B cell (primary cell): ENCODE data around the gene EML6. TPM values are rescaled to one million over a fixed set of nuclear protein-coding genes. Genes with fewer than 3 reads are reported as not detected.

Experiments used
- ATAC-seq: fragments of 200-7000 bp; cut with Tn5 transposase; one replicate; pipeline ENCODE4 v1.10.0; 2021; ENCODE audit warnings: low read depth, mild to moderate bottlenecking, moderate number of reproducible peaks, moderate library complexity
- CTCF ChIA-PET: fragments of 350-600 bp; sonication (Branson Sonifier 250); formaldehyde crosslinking; loops from one replicate; lab custom pipeline; 2021; ENCODE audit warnings: antibody characterized with exemption, inconsistent platforms; lab: Charles Lee
- POLR2A ChIA-PET: fragments of 350-600 bp; sonication (Branson Sonifier 250); formaldehyde crosslinking; loops from one replicate; lab custom pipeline; 2021; ENCODE audit warnings: antibody characterized with exemption; lab: Charles Lee
- DNase-seq: peaks from one replicate; pipeline ENCODE4 v3.0.0; 2013
- H2AFZ ChIP-seq: 2 replicates; pipeline ENCODE4 v1.6.1; 2012; ENCODE audit warnings: mild to moderate bottlenecking, low read depth, low read length; ENCODE audit not compliant: insufficient read depth, poor library complexity, severe bottlenecking
- H3K27ac ChIP-seq, 2 donors: 1 replicate in 1 of 2; 2 replicates in 1 of 2; pipeline ENCODE4 v1.5.1; 2012 to 2013; ENCODE audit warnings: low read length in 2 of 2, mild to moderate bottlenecking in 2 of 2, moderate library complexity in 1 of 2
- H3K27me3 ChIP-seq, 4 experiments: fragments of 200-600 bp in 1 of 4; sonication (generic) in 1 of 4; replicated peaks in 1 of 4; 1 replicate in 2 of 4; 2 replicates in 2 of 4; pipeline versions ENCODE4 v1.6.1 to v1.7.0; 2013 to 2016; ENCODE audit warnings: low read length in 3 of 4, mild to moderate bottlenecking in 2 of 4, mixed read lengths in 1 of 4, moderate library complexity in 1 of 4; ENCODE audit not compliant: insufficient read depth in 4 of 4, control insufficient read depth in 3 of 4; ENCODE audit errors: control extremely low read depth in 1 of 4
- H3K36me3 ChIP-seq, 2 experiments: replicated peaks in 1 of 2; 1 replicate in 1 of 2; 2 replicates in 1 of 2; pipeline versions ENCODE4 v1.6.1 to v1.7.1; 2013; ENCODE audit warnings: low read length in 1 of 2; ENCODE audit not compliant: insufficient read depth in 2 of 2, control insufficient read depth in 1 of 2; ENCODE audit errors: control extremely low read depth in 1 of 2, extremely low read depth in 1 of 2
- H3K4me1 ChIP-seq, 2 donors: fragments of 200-600 bp in 1 of 2; sonication (generic) in 1 of 2; 1 replicate in 1 of 2; 2 replicates in 1 of 2; pipeline versions ENCODE4 v1.5.1 to v1.6.1; 2013 to 2017; ENCODE audit warnings: low read length in 2 of 2; ENCODE audit not compliant: control insufficient read depth in 2 of 2, insufficient read depth in 2 of 2
- H3K4me2 ChIP-seq: replicated peaks from 2 replicates; pipeline ENCODE3; 2012; ENCODE audit warnings: mild to moderate bottlenecking, low read depth, low read length; ENCODE audit not compliant: poor library complexity, severe bottlenecking
- H3K4me3 ChIP-seq, 5 experiments: fragments of 200-600 bp in 1 of 5; sonication (generic) in 1 of 5; 1 replicate in 3 of 5; 2 replicates in 2 of 5; pipeline versions ENCODE4 v1.5.1 to v1.7.0; 2011 to 2016; ENCODE audit warnings: low read length in 4 of 5, mild to moderate bottlenecking in 4 of 5, low read depth in 2 of 5, control low read depth in 1 of 5, moderate library complexity in 1 of 5; ENCODE audit not compliant: insufficient read depth in 1 of 5; ENCODE audit errors: control extremely low read depth in 1 of 5, extremely low read depth in 1 of 5
- H3K79me2 ChIP-seq: fragments of 200-600 bp; sonication (generic); one replicate; pipeline ENCODE4 v1.6.0; 2016; ENCODE audit warnings: low read length; ENCODE audit not compliant: control insufficient read depth, insufficient read depth
- H3K9ac ChIP-seq: fragments of 200-600 bp; sonication (generic); 2 replicates; pipeline ENCODE4 v1.6.1; 2017; ENCODE audit warnings: mild to moderate bottlenecking, low read length, moderate library complexity
- H3K9me3 ChIP-seq, 3 donors: one replicate each; pipeline versions ENCODE4 v1.6.1 to v1.7.1; 2013; ENCODE audit warnings: low read length in 2 of 3; ENCODE audit not compliant: control insufficient read depth in 2 of 3, insufficient read depth in 1 of 3; ENCODE audit errors: control extremely low read depth in 1 of 3
- H4K20me1 ChIP-seq: 2 replicates; pipeline ENCODE4 v1.6.0; 2012; ENCODE audit warnings: mild to moderate bottlenecking, low read length; ENCODE audit not compliant: insufficient read depth, control insufficient read depth, poor library complexity, severe bottlenecking
- H3K27ac Mint-ChIP-seq: one replicate; pipeline ENCODE4 v1.8.0; 2021; ENCODE audit warnings: mixed read lengths
- H3K27me3 Mint-ChIP-seq: one replicate; pipeline ENCODE4 v1.8.0; 2021; ENCODE audit warnings: mixed read lengths
- H3K4me1 Mint-ChIP-seq: one replicate; pipeline ENCODE4 v1.8.0; 2021; ENCODE audit warnings: mixed read lengths
- H3K4me3 Mint-ChIP-seq: one replicate; pipeline ENCODE4 v1.8.0; 2021; ENCODE audit warnings: mixed read lengths
- H3K9me3 Mint-ChIP-seq: one replicate; pipeline ENCODE4 v1.8.0; 2022; ENCODE audit warnings: mixed read lengths; ENCODE audit not compliant: insufficient read depth
- EZH2 ChIP-seq: IDR thresholded peaks from 2 replicates; pipeline ENCODE4 v1.6.1; 2012; ENCODE audit warnings: borderline replicate concordance, low read depth, mild to moderate bottlenecking, moderate library complexity, low read length; ENCODE audit not compliant: insufficient read depth, poor library complexity, severe bottlenecking
- WGBS: methylation state at CpG from one replicate; pipeline ENCODE4 v1.1.5; 2013; ENCODE audit warnings: missing lambda C conversion rate; ENCODE audit not compliant: insufficient coverage; 5-methylcytosine and 5-hydroxymethylcytosine counted together
- intact Hi-C: fragments of 100-400 bp; cut with micrococcal nuclease; formaldehyde crosslinking; loops from one replicate; pipeline ENCODE4 v1.10.0; 2022
- polyA plus RNA-seq: library from polyadenylated mRNA; depleted of rRNA; stranded (reverse); fragments of >200 nt; gene quantifications from 2 replicates; pipeline ENCODE4 v1.2.3, GENCODE V29; 2012
- total RNA-seq, 2 donors: library from RNA; stranded (reverse); fragments of 120-200 nt in 1 of 2; gene quantifications; 1 replicate in 1 of 2; 2 replicates in 1 of 2; pipeline versions ENCODE4 v1.2.3 to v1.2.4, GENCODE V29; 2013 to 2022
- TF ChIP-seq, protein P1 (sequence below): fragments of 200-600 bp; IDR thresholded peaks from one replicate; pipeline ENCODE4 v1.8.0; 2022; ENCODE audit warnings: antibody characterized with exemption, mild to moderate bottlenecking

The EML6 gene
- total and polyA plus RNA-seq, 2 donors (not counting 1 experiment from before 2014, with no cell fraction given): 42.5 to 53.7 TPM

DNA sequence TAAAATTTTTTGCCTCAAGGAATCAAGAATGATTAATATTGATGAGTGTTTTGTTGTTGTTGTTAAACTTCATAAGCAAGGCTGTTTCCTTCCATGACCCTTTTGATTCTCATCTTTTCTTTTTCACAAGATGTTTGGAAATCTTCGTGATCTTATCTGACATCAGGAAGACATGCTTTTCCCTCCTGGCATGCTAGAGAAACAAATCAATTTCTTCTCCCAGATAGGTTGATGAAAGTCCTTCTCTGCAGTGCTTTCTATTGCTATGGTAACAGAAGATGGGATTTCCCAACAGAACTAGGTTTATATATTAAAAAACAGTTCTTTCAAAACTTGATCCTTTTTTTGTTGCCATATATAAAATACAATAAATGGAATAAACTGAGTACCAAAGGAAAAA, 85.2 kb downstream of the EML6 start:
- Mint-ChIP-seq H3K9me3 (peaks cover 7% of the 10 kb centered on the region), H3K27ac (no peak overlapping the region), H3K27me3 (peaks cover 4% of the 10 kb centered on the region), H3K4me3 (no peak overlapping the region), H3K4me1 (peaks cover 7% of the 10 kb centered on the region)
- intact Hi-C loops: no loop called here
- H4K20me1 ChIP-seq: no peaks in the 10 kb centered on the region
- H3K4me1 ChIP-seq: no peaks in the 10 kb centered on the region
- POLR2A ChIA-PET: no interaction called here
- no peak overlapping the region for H3K4me3 ChIP-seq
- WGBS: no CpG with 5 or more reads among the region's 1 CpG
- DNase-seq (no peak), ATAC-seq (no peak)
- no peaks in the 10 kb centered on the region for H3K79me2 ChIP-seq
- H3K9me3 ChIP-seq: peaks cover 0 to 4% (median 3%) of the 10 kb centered on the region in 3 donors
- no peak overlapping the region for H3K9ac ChIP-seq
- no peak overlapping the region for H3K4me2 ChIP-seq
- no peak overlapping the region for H2AFZ ChIP-seq
- TF ChIP-seq, protein P1, sequence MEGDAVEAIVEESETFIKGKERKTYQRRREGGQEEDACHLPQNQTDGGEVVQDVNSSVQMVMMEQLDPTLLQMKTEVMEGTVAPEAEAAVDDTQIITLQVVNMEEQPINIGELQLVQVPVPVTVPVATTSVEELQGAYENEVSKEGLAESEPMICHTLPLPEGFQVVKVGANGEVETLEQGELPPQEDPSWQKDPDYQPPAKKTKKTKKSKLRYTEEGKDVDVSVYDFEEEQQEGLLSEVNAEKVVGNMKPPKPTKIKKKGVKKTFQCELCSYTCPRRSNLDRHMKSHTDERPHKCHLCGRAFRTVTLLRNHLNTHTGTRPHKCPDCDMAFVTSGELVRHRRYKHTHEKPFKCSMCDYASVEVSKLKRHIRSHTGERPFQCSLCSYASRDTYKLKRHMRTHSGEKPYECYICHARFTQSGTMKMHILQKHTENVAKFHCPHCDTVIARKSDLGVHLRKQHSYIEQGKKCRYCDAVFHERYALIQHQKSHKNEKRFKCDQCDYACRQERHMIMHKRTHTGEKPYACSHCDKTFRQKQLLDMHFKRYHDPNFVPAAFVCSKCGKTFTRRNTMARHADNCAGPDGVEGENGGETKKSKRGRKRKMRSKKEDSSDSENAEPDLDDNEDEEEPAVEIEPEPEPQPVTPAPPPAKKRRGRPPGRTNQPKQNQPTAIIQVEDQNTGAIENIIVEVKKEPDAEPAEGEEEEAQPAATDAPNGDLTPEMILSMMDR: no peak
- no peak for TF ChIP-seq EZH2
- H3K27ac ChIP-seq: no peak overlapping the region
- no peaks in the 10 kb centered on the region for H3K27me3 ChIP-seq
- CTCF ChIA-PET: no interaction called here
- H3K36me3 ChIP-seq: no peaks in the 10 kb centered on the region

DNA sequence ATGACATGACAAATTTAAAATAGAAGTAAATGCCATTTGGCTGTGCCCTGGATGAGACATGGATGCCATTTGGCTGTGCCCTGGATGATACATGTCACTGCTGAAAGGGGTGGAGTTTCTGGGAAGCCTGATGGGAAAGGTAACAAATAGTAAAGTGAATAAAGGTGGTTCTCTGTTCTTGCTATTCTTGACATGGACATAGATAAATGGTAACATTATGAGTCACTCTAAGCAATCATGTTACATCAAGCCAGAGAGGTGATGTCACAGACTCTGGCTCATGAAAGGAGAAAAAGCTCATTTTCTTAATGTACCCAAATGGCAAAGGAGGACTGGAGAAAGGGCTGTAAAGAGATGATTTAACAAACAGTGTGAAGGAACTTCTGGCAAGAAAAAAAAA, 86.4 kb downstream of the EML6 start:
- no peaks in the 10 kb centered on the region for H4K20me1 ChIP-seq
- H3K4me2 ChIP-seq: no peak overlapping the region
- CTCF ChIA-PET: interaction anchor here (0.8 kb wide), 1 partner anchor 8 kb away, joined by 3 read pairs; no protein-coding TSS in a partner anchor
- no peak for DNase-seq
- Mint-ChIP-seq H3K9me3 (peaks cover 6% of the 10 kb centered on the region), H3K27ac (no peak overlapping the region), H3K4me3 (no peak overlapping the region), H3K4me1 (no peaks in the 10 kb centered on the region), H3K27me3 (peaks cover 4% of the 10 kb centered on the region)
- peaks cover 0 to 4% (median 3%) of the 10 kb centered on the region in 3 donors for H3K9me3 ChIP-seq
- no peaks in the 10 kb centered on the region for H3K79me2 ChIP-seq
- H3K4me1 ChIP-seq: no peaks in the 10 kb centered on the region
- intact Hi-C loops: no loop called here
- H3K27me3 ChIP-seq: no peaks in the 10 kb centered on the region
- no peak for TF ChIP-seq EZH2
- TF ChIP-seq, protein P1: no peak
- H2AFZ ChIP-seq: no peak overlapping the region
- H3K9ac ChIP-seq: no peak overlapping the region
- H3K27ac ChIP-seq: no peak overlapping the region
- no peak overlapping the region for H3K4me3 ChIP-seq
- H3K36me3 ChIP-seq: no peaks in the 10 kb centered on the region
- no peak for ATAC-seq
- POLR2A ChIA-PET: no interaction called here
